ENCODE data around the gene MOBP.

Gene MOBP

GRCh38 chr3:39550354-39551051 lies 83.0 kb downstream of the MOBP start:
- DNase-seq: no peak

All from fibroblast of skin of right quadriceps (primary cell).